Activated T-helper 1 cell treated with Interleukin-2 at 50 U/mL for 16 hours (primary cell): ENCODE data around the gene KCNT1.

Experiments used
- DNase-seq: peaks from one replicate; pipeline ENCODE4 v3.0.0-alpha.2; 2020; ENCODE audit warnings: low read depth

The KCNT1 gene

DNA sequence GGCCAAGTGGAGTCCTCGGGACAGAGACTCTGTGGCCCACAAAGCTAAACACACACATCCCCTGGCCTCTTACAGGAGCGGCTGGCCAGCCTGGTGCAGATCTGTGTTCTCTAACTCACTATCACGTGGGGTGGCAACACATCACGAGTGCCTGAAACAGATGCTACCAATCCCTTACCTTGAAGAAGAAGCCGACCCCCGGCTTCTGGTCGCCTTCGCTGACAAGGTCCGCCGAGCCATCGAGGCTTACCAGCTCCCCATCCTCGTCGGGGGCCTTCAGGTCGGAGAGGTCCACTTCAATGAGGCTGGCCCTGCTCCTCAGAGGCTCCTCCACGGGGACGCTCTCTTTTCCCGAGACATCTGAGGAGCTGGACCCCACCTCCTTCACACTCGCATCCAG lies 118.7 kb downstream of the KCNT1 start:
- DNase-seq, result no peak

DNA sequence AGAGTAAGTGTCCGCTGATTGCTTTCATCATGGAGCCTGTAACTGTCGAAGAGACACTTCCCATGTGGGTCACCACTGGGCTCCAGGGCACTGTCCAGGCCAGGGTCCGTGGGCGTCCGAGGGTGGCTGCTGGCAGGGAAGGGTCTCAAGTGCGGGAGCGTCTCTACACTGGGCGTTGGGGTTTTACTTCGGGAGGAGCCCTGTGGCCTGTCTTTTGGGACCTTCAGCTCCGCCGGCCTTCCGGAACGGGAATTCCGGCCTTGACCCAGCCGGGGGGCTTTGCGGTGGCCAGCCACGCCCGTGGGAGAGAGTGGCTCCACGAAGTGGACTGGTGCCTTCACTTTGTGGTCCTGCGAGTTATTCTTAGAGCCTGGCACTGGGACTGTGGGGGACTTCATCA lies 119.1 kb downstream of the KCNT1 start:
- no peak for DNase-seq

DNA sequence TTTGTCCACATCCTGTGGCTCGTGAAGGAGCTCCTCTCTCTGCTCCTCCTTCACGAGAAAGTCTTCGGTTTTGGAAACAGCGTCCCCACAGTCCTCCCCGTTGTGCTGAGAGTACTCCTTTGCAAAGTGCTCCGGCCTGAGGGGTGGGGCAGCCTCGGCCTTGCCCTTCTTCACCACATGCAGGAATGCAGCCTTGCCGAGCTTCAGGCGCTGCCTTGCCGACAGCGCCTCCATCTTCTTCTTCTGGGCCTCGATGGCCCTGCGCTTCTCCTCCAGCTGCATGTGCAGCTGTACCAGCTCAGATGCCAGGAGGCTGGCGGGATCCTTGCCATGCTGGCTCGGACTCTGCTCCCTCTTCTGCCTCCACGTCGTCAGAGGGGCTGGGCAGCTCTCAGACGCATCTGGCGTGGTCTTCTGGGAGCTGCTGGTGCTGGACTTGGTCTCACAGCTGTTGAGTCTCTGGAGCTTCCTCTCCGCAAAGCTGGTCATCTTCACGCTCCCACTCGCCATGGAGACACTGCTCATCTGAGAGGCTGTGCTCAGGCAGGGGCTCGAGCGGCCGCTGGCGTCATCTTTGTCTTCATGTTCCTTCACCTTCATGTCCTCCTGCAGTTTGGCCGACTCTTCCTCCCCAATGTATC lies 119.9 kb downstream of the KCNT1 start:
- DNase-seq, result no peak

DNA sequence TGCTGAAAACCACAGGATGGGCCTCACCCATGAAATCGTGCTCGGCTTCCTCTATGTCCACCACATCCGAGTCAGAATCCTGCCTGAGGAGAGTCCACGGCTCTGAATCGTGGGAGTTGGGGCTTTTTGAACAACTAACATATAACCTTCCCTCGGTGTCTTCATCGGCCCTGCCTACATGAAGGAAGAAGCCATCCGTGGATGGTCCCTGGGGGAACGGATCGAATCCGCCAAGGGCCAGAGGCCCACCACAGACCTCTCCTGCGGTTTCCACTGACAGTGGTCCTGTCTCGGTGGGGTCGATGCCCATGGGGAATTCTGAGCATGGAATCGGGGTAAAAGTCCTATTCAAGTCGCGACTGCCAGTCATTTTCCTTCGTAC lies 120.4 kb downstream of the KCNT1 start:
- DNase-seq, result no peak

DNA sequence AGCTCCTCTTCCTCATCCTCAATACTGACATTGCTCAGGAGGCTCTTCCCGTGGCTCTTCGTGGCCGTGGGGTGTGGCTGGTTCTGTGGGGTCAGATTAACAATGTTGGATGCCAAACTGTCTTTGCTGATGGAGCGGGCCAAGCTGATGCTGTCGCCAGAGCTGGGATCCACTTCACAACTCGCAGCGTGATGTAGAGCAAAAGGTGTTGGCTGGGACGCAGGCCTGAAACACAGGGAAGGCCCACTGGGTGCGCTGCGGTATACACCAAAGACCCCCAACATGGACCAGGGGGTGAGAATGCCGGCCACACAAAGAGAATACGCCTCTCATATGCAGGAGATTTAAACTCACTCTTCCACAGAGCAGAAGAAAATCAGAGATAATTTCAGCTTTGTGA lies 121.1 kb downstream of the KCNT1 start:
- no peak for DNase-seq

DNA sequence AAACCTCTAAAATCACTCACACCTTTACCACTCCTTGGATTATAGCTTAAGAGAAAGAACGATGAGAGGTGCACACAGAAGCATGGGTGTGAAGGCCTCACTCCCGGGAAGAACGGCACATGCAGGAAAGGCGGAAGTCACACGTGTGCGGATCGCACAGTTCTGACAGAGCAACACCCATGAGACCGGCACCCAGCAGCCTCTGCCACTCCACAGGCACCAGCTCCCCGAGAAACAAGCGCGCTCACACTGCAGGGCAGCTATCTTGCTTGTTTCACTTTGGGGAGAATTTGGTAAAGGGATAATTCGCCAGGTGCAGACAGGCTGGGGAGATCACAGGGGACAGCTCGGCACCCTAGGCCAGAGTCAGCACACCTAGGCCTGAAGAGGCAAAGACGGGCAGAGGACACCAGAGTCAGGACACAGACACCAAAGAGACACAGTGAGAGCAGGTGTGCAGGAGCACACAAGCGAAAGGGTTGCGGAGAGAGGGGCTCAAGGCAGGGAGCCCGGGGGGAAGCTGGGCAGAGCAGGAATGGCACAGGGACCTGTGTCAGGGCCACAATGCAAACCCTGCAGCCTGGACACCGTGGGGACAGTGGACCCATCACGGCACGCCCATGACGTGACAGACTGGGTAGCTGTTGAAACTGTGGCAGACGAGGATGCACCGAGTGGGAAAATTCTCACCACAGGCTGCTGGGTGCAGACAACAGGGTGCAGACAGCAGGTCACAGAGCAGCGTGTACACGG lies 123.6 kb downstream of the KCNT1 start:
- DNase-seq, result no peak

DNA sequence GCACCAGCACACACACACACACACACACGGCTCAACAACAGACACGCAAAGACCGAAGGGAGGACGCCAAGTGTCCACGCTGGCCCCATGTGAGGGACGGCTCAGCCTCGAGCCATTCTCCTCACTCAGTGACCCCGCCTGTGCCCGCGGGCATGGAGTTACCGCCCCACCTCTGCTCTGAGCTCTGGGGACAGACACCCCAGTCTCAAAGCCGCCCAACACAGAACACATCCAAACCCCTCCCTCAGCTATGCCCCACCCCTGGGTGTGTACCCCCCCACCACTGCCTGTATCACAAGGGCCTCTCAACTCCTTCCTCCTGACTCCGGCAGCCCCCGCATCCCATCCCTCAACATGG lies 124.2 kb downstream of the KCNT1 start:
- DNase-seq, result no peak

DNA sequence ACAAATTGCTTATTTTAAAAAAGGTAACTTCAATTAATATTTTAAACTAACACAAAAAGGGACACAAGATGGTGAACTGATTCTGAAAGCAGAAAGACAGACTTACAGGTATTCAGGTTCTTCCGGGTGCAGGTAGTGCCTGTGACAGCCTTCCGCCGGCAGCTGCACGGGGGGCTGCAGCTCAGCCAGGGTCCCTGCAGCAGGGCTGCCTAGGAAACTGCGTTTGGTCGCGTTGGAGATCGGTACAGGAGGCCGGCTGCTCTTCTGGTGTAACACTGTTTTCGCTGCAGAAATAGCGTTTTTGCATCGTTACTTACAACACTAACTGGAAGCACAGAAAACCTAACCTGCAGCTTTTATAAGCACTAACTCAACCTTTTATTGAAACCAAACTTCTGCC lies 125.3 kb downstream of the KCNT1 start:
- no peak for DNase-seq

DNA sequence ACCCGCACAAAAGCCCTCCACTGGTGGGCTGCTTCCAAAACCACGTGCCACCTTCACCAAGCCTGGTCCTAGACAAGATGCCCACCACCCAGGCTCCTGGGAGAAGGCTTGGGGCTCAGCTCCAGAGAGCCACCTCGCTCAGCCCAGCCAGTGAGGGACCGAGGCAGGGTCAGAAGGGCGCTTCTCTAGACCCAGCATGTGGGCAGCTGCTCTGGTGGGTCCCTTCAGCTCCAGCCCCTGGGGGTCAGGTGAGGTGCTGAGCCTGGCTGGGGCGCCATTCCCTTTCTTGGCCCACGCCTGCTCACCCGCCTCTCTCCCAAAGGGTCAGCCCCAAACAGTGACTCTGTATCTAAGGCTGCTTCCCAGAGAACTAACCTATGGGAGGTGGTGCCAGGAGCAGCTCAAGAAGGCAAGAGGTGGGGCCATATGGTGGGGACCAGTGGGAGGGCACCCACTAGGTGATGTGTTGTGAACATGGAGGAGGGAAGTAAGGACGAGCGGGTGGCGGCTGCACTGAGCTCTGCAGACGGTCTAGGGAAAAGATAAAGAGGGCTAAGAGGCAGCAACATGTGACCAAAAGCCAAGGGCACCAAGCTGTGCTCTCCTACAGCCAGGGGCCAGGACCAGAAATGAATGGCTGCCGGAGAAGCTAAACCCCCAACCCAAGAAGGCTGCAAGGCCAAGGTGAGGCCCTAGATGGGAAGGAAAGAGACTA lies 126.0 kb downstream of the KCNT1 start:
- DNase-seq, result no peak

DNA sequence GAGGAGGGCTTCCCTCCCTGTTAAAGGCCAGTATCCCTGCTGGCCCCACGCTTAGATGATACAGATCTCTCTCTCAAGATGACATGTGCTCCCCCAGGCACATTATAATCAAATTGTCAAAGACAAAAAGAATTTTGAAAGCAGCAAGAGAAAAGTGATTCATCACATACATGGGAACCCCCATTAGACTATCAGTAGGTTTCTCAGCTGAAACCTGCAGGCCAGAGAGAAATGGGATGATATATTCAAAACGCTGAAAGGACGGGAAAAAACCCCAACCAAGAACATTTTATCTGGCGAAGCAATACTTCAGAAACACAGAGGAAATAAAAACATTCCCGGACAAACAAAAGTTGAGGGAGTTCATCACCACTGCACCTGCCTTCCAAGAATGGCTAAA lies 126.7 kb downstream of the KCNT1 start:
- no peak for DNase-seq

DNA sequence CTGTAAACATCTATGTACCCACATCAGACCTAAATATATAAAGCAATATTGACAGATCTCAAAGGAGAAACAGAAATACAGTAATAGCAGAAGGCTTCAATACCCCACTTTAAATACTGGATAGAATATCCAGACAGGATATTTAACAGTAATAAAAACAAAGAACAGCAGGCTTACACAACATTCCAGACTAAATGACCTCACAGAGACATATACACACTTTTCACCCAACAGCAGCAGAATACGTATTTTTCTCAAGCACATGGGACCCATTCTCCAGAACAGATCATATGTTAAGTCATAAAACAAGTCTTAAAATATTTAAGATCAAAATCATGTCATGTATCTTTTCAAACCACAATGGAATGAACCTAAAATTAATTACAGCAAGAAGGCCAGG lies 128.5 kb downstream of the KCNT1 start:
- DNase-seq, result no peak

DNA sequence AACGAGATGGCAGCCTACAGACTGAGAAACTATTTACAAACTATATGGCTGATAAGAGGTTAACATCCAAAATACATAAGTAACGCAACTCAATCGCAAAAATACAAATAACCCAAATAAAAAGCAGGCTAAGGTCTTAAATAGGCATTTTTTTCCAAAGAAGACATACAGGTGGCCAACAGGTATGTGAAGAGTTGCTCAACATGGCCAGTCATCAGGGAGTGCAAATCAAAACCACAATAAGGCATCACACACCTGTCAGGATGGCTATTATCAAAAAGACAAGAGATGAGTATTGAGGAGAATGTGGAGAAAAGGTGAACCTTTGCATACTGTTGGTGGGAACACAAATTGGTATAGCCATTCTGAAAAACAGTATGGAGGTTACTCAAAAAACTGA lies 131.9 kb downstream of the KCNT1 start:
- no peak for DNase-seq

DNA sequence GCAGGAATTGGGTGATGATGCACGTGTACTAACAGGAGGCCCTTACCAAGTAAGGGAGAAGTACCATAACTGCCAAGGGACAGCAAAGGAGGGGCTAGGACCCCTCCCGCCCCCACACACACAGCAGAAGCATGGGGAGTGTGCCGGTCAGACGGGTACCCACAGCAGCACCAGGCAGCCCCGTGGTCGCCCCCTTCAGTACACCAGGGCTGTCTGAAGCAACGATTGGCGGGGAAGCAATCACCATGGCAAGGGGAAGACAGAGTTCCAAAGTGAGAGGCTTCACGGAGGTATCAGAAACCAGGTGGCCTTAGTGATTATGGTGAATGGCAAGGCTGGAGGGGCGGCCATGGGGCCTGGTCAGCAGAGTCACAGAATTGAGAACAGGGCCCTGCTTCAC lies 133.1 kb downstream of the KCNT1 start:
- no peak for DNase-seq

DNA sequence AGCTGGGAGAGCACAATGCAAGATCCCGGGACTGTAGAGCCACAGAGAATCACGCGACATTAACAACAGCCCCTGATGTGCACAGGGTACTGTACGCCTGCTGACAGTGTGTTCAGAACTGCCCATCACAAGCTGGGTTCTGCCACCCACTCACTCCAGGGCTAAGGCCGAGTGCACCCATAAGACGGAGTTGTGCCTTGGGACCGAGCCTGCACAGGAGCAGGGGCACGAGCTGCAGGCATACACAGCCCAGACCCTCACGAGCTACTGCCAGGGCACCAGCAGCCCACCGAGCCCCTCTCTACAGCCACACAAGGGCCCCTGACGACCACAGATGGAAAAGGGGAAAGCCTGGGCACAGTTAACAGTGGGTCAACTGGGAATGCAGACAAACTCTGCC lies 137.5 kb downstream of the KCNT1 start:
- no peak for DNase-seq

DNA sequence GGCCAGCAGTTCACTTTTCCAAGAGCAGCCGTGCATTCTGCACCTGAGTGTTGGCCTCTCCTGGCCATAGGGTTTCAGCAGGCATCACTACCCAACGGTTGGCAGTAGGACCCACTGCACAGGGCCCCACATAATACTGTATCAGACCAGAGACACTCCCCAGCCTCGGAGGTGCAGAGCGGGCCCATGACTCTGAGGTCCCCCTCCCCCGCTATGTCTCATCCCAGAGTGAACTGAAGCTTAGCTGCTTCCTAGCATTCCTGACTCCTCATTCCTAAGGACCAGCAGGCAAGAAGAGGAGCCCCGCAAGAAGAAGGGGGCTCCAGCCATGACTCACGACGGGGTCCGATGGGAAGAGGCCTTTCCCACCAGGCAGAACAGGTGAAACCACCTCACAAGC lies 138.1 kb downstream of the KCNT1 start:
- no peak for DNase-seq

DNA sequence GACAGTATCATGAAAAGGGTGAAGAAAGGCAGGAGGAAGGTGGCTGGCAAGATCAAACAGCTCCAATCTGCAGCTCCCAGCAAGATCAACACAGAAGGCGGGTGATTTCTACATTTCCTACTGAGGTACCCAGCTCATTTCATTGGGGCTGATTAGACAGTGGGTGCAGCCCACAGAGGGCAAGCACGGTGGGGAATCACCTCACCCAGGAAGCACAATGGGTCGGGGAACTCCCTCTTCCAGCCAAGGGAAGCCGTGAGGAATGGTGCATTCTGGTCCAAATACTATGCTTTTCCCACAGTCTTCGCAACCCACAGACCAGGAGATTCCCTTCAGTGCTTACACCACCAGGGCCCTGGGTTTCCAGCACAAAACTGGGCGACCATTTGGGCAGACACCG lies 138.6 kb downstream of the KCNT1 start:
- DNase-seq, result no peak
